ENCODE results near the gene CNTN4.

GRCh38 chr3:2921452-2921851, 822.8 kb downstream of the CNTN4 start:
- TF ChIP-seq, protein P1, sequence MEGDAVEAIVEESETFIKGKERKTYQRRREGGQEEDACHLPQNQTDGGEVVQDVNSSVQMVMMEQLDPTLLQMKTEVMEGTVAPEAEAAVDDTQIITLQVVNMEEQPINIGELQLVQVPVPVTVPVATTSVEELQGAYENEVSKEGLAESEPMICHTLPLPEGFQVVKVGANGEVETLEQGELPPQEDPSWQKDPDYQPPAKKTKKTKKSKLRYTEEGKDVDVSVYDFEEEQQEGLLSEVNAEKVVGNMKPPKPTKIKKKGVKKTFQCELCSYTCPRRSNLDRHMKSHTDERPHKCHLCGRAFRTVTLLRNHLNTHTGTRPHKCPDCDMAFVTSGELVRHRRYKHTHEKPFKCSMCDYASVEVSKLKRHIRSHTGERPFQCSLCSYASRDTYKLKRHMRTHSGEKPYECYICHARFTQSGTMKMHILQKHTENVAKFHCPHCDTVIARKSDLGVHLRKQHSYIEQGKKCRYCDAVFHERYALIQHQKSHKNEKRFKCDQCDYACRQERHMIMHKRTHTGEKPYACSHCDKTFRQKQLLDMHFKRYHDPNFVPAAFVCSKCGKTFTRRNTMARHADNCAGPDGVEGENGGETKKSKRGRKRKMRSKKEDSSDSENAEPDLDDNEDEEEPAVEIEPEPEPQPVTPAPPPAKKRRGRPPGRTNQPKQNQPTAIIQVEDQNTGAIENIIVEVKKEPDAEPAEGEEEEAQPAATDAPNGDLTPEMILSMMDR (optimal IDR thresholded peaks at IDR 0.05 in 1 of 3, IDR thresholded peaks at IDR 0.05 in 1 of 3, conservative IDR thresholded peaks at IDR 0.05 in 1 of 3; ENCODE audit: extremely low read depth in 1 of 3, insufficient read depth in 2 of 3, low read length in 3 of 3): no peak
- no peak for TF ChIP-seq EZH2 (IDR thresholded peaks at IDR 0.05; ENCODE audit: low read length)

Measured in keratinocyte (primary cell).